NCI-H345 treated with DMSO at 0.1 percent for 48 hours (cell line): Measurements from ENCODE around the gene LYPD6B.

Experiments
- DNase-seq: peaks from one replicate; lab custom pipeline; 2025; ENCODE audit not compliant: unreplicated experiment; lab: John Stamatoyannopoulos, UW

LYPD6B gene

DNA sequence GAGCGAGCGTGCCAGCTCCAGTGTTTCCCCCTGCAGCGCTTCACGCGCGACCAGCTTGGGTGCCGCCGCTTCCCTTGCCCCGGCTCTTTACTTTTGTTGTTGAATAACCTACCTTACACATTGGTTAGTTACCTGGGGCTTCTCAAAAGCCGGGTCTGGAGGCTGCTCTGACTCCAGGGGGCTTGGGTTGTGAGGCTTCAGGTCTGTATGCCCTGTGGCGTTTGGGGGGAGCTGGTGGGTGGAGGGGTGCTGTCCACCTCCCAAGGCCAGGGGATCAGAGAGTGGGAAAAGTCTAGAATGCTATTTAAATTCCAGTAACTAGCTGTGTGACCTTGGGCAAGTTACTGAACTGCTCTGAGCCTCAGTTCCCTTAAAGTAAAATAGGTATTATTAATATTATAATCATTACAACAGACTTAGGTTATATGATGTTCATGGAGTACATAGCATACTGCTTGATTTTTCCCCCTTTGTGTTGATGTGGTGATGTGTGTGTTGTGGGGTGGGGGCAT lies 770 bp downstream of the LYPD6B start:
- no peak for DNase-seq

GRCh38 chr2:149040451-149040850 lies 2.0 kb downstream of the LYPD6B start:
- DNase-seq: no peak

- DNase-seq: no peak
Observed at GRCh38 chr2:149041482-149041881, 3.0 kb downstream of the LYPD6B start.

DNA sequence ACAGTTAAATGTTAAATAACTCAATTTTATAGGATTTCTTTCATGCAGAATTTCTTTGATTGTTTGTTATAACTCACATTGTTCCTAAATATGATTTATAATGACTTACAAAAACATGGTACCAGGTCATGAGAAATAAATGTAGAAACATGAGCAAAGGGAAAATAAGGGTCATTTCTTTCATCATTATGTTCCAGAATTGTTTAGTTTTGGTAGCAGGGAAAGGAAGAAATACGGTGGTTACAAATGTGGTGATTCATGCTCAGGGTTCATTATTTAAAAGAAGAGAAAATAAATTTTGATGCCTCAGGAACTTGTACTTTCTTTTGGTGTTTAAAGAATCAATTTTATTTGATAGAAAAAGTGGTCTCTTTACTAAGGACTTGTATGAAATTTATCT lies 4.4 kb downstream of the LYPD6B start:
- DNase-seq: no peak

GRCh38 chr2:149044500-149044899 lies 6.0 kb downstream of the LYPD6B start:
- no peak for DNase-seq

DNA sequence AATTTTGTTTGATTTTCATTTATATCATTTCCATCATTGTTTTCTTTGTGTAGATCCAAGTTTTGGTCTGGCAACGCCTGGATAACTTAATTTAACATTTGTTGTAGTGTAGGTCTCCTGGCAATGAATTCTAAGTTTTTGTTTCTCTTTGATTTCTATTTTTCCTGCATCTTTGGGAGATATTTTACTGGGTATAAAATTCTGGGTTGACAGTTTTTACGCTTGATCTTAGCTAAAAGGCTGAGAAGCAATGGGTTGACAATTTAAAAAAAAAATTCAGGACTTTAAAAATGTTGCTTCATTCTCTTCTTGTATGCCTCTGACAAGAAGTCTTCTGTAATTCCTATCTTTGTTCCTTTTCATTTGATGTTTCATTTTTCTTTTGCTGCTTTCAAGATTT lies 8.6 kb downstream of the LYPD6B start:
- no peak for DNase-seq

- DNase-seq: no peak
Observed at GRCh38 chr2:149049142-149049541, 10.6 kb downstream of the LYPD6B start.

- no peak for DNase-seq
Observed at GRCh38 chr2:149050188-149050587, 11.7 kb downstream of the LYPD6B start.

- no peak for DNase-seq
Observed at GRCh38 chr2:149055751-149056150, 17.3 kb downstream of the LYPD6B start.

DNA sequence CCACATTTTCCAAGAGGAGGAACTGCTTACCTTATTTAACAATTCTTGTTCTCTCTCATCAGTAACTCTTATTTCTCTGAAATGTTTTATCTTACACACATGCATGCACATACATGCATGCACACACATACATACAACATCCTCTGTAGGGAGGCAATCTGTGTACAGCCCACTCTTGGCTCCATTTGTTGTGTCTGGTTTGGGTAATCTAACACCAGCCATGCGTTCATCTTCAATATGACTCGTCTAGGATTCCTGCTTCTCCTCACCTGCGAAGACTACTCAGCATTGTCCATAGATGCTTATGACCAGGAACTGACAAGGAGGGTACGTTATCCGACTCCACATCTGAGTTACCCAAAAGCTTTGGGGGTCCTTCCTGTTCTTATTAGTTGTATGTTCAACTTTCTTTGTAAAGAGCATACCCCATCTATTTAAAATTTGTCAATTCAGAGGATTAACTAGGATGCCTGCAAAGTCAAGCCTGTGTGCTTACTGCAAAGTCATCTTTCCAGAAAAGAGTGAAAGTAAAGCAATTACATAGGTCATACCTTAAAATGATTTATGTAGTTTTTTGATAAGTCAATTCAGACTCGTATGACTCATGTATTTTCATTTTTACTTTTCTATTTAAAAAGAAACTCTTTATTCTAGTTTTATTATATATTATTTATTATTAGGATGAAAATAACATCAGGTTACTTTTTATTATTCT lies 18.2 kb downstream of the LYPD6B start:
- DNase-seq: no peak

- no peak for DNase-seq
Observed at GRCh38 chr2:149057401-149057800, 18.9 kb downstream of the LYPD6B start.

- no peak for DNase-seq
Observed at GRCh38 chr2:149058936-149059335, 20.4 kb downstream of the LYPD6B start.

DNA sequence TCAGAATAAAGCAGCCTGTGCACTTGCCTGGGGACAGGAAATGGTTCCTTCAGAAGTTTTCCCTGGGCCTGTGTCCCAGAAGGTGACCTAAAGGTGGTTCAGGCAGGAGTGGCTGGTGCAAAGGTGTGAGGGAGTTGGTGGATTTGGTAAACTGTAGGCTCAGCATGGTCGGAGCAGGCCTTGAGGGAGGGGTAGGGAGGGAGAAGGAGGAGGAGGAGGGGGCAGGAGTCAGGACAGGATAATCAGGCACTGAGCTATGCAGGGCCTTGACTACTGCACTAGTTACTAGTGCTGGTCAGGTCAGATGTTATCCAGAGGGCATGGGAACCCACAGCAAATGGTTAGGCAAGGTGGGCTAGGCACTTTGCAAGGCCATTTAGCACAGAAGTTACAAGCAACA lies 21.3 kb downstream of the LYPD6B start:
- DNase-seq: no peak

DNA sequence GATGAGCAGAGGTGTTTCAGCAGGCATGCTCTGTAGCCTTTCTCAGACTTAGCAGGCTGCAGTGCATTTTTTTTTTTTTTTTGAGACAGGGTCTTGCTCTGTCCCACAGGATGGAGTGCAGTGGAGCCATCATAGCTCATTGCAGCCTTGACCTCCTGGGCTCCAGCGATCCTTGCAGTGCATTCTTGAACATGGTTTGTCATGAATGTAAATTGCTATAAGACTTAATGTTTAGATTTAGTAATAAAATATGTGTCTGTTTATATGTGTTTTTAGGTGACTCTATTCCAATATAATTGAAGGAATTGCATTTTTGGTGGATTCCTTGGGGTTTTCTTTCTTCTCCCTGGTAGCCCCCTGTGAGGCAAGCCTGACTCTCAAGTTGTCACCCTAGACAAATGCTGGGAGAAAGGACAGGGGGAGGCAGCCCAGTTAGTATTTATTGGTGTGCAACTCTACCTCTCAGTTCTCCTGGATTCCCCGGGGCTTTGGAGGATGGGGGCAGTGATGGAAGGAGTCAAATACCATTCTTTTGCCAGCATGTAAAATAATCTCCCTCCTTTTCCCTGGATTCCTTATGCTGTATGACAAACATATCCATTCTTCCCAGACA lies 22.7 kb downstream of the LYPD6B start:
- no peak for DNase-seq

GRCh38 chr2:149062531-149062930 lies 24.0 kb downstream of the LYPD6B start:
- DNase-seq: no peak

DNA sequence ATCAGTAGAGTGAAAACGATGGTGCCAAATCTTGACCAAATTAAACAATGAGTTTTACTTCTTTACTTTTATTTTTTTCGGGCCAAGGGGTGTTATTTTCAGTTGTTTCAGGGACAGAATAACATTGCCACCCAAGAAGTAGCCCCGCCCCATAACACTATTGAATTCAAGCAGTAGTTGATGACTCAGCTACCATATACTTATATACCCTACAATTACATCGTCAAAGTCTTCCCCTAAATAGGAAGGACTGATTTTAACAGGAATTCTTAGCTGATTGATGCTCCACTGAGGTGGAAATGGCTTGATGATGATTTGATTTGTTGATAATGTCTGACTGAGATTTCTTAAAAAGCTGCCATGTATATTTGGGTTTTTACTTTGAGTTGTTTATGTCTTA lies 24.7 kb downstream of the LYPD6B start:
- DNase-seq: no peak

DNA sequence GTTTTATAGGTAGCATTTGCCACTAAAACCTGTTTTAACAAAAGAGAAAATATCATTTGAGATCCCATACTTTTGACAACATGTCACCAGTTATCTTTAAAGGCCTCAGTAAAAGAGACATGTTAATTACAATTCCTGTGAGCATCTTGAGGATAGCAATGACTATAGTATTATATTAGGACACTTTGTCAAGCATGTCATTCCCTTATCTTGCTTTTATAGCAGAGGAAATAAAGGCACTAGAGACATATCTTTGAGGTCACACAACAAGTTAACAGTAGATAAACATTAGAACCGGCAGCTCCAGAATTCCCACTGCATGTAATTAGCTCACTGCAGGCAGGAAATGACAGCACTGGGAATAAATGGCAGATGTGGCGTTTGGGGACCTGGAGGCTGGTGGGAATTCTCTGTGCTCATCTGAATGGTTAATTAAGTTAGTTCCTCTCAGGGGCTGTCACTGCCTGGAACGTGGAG lies 25.9 kb downstream of the LYPD6B start:
- no peak for DNase-seq

GRCh38 chr2:149064856-149065630 lies 26.5 kb downstream of the LYPD6B start:
- no peak for DNase-seq

- DNase-seq: no peak
Observed at GRCh38 chr2:149068225-149068995, 29.9 kb downstream of the LYPD6B start.

- DNase-seq: no peak
Observed at GRCh38 chr2:149068996-149069888, 30.7 kb downstream of the LYPD6B start.
